DMS79 (cell line): ENCODE data around the gene LSM6.

Experiments
- DNase-seq: peaks from one replicate; lab custom pipeline; 2025; lab: John Stamatoyannopoulos, UW

LSM6 gene

DNA sequence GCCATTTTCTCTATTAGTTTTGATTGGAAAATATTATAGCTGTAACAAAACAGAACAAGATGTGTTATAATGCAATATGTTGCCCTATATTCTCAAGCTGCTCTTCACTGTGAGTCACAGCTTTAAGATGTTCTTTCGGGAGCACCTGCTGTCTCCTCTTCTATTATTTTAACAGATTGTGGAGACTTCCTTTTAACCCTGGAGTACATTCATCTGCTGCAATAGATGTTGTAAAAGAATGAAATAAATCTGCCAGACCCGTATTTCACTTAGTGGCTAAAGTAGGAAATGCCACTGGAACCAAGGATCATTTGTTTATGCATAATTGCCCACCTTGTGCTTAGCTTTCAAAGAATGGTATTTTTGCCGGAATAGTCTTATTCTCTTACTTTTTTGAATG lies 11.1 kb downstream of the LSM6 start:
- no peak for DNase-seq

DNA sequence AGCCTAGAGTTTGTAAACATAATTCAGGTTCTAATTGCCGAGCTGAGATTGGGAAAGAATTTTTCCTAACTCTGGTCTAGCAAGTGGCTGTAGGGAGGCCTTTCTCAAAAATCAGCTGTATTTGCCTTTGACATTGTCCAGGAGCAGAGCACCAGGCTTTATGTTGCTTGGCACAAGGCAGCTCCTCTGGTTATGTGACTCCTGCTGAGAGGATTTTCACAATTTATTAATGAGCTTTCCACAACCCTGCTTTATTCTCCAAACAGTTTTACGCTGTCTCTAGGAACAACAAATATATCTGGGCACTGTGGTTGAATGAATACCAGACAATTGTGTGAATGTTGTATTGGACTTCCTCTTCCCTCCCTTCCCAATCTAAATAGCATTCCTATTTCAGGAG lies 14.9 kb downstream of the LSM6 start:
- DNase-seq, result no peak

DNA sequence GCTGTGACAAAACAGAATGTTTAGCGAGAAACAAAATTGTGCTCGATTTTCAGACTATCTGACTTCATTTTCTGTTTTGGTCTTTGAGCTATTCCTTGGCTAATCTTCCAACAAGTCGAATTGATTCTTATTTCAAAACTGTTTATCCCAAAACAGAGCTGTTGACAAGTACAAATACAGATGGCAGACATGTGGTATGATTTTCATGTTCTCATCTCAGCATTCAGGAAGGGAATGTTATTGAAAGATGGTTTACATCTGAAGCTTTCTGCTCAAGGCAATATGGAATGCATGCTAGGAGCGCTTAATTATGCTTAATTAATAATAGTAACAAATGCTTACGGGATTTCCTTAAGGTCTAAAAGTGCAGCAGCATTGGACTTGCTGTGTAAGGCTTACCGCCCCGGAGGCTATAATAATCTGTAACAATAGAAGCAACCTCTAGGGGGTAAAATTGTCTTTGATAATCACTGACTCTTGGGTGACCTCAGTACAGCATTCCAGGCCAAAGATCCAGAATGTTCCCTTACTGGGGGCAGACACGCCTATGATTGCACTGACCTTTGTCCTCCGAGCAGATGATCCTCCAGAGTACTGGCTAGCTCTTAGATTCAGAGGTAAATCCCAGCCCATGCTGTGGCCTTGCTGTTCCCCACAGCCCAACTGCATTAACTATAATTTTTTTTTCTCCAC lies 16.4 kb downstream of the LSM6 start:
- no peak for DNase-seq

DNA sequence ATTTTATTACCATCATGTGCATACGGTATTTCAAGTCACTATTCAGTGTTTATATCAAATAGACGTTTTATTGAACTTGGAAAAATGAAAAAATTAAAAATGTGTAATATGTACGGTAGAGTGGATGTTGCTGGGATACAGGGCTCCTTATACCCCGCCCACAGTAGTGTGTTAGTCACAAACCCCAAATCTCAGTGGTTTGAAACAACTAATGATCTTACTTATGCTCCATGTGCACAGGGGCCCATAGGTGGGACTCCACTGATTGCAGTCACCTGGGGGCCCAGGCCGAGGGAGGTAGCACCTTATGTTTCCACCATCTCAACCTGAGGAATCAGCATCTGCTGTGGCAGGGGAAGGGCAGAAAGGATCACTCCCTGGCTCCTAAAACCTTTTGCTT lies 18.1 kb downstream of the LSM6 start:
- no peak for DNase-seq

DNA sequence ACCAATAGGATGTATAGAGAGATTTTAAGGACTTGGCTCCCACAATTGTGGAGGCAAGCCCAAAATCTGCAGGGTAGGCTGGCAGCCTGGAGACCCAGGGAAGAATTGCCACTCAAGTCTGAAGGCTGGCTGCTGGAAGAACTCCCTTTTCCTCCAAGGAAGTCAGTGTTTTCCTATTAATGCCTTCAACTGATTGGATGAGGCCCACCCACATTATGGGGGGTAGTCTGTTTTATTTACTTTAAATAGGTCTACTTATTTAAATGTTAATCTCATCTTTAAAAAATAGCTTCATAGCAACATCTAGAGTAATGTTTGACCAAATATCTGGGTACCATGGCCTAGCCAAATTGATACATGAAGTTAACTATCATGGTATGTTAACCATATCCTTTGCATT lies 18.7 kb downstream of the LSM6 start:
- DNase-seq, result no peak

DNA sequence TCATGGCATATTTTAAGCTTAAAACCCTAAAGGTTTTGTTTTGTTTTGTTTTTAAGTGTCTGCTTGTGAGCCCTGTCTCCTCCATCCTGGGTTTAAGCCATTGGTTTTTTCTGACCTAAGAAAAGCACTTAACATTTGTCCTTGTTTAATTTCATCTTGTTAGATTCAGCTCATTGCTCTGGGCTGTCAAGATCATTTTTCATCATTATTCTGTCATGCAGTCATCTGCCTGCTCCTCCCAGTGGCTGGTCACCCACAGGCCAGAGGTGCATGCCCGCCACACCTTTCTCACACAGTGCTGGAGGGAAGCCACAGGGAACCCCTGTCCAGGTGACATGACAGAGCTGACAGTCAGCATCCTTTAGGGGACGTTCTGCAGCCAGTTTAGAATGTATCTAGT lies 27.1 kb downstream of the LSM6 start:
- DNase-seq, result no peak

DNA sequence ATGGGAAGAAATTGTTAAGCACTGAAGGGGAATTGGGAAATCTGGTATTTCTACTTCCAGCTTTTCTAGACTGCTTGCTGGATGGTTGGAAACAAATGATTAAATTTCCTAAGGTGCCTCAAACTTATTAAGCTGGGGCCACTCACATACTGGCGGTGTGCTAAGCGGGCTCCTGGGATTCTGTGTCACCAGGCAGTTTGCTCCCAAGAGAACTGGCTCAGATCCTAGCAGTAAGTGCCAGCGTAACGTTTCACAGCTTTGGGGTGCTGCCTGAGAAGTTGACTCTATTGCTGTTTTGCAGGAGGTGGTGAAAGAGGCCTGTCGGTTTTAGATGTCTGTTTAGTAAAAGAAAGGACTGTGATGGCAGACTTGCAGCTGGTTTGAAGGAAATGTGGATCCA lies 31.9 kb downstream of the LSM6 start:
- no peak for DNase-seq

DNA sequence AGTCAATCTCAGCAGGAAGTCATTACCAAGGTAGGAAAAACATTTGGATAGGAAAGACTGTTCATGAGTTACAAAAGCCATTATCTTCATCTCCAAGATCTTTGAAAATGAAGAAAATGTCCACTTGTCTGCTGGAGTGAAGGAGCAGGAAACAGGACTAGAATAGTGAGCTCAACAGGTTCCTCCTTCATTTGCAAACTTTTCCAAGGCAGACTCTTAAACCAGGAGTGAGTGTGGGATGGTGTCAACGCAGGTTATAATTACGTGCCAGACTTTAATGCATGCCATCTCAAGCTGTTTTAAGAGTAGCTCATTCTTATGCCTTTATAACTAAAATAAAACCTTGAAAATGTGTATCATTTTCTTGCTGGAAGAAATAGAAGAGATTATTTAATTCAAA lies 35.4 kb downstream of the LSM6 start:
- no peak for DNase-seq

DNA sequence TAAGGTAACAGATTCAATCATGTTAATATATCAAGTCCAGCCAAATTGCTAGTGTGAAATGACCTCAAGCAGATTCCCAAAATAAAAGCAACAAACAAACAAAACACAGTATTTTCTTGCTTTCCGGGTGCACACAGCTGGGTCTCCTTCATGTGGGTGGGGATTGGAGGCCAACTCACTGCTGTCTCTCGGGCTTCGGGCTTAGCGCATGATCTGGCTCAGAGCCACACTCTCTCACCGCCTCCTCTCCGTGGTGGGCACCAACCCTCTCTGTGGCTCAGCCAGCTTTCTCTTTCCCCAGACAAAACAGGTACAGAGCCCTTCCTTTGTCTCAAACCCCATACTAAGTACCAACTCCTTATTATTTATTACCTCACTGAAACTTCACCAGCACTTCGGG lies 35.9 kb downstream of the LSM6 start:
- no peak for DNase-seq

DNA sequence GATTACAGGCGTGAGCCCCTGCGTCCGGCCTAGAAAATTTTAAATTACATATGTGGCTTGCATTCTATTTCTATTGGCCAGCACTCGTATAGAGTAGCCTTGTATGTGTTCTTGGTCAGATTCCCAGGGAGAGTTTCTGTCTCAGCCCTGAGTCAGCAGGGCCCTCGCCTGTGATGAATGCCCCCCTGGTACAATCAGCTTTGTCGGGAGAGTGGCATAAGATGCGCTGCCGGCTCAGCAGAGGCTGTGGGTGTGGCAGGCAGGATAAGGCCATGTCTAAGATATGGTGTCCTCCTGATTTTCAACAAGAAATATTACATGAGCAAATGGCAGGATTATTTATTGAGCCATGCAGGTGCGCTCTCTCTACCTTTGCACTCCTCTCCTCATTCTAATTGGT lies 37.3 kb downstream of the LSM6 start:
- DNase-seq, result no peak

DNA sequence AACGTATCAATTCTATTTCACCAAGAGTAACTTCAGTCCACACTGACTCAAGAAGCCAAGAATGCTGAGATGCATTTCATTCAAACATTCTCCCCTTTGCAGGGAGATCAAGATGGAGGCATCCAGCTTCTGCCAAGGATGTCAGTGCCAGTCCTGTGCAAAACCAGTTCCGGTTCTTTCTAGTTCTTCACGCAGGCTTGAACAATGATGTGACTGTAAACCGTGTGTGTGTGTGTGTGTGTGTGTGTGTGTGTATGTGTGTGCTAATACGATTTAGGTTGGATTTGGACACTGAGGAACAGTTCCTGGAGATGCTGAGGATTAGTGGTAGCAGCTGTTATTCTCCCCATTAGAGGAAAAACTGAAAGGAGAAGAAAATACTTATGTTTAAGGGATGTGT lies 38.7 kb downstream of the LSM6 start, which contains the start of gene REELD1:
Gene REELD1, plus strand, starts transcription at position 301 of the 400 bp plus-strand sequence. CDS start 2,415 bp downstream, outside the sequence.
- no peak for DNase-seq

DNA sequence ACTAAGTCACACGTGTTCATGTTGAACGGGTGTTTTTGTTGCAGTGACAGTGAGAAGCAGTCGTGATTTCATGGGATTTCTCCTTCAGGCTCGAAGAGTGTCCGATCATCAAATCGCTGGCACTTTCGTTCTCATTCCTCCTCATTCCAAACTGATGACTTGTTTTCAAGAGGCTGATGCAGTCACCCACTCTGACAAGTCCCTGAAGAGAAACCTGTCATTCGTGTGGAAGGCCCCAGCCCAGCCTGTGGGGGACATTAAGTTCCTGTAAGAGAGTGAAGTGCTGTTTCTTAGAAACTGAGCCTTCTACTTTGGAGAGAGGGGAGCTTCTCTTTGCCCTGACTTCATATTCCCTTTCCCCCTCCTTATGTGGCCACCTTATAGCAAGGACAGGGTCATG lies 46.8 kb downstream of the LSM6 start:
- DNase-seq, result no peak

DNA sequence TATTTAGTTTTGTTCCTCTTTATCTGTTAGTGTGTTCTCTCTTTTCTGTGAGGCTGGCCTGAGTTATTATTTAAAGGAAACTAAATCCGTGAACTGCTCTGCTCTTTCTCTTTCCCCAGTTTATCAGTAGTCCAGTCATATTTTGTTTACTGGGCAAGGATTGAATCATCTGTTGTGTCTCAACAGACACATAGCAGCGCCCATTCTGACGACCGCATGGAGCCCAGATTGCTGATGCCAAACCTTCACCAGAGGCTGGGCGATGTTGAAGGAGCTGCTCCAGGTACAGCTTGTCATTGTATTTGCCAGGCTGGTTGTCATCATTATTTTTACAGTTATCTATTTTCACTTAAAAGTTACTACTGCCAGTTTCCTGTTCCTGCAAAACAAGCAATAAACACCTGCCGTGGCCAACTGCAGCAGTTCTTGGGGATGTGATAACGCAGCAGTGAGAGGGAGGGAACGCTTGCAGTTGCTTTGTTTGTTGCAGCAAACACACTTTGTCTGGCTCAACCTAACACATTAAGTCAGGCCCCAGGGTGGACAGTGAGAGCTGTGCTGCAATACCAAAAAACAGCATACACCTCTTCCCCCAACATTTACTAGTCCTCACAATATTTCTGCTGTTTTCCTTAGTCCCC lies 48.9 kb downstream of the LSM6 start:
- no peak for DNase-seq

DNA sequence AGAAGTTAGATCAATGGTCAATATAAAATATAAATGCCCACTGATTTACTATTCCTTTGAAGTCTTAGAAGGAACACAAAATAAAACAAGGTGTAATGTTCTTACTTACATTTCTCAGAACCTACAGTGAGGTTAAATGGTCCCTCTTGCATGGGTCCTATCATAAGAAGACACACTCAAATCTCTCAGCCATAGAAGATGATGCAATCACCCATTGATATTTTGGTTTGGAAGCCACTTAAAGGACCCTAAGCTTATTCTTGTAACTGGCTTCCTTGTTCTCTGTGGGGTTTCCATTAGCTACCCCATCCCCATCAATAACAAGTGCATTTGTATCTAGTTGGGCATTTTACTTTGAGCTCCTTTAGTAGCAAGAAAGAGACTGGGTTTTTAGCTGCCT lies 53.9 kb downstream of the LSM6 start:
- DNase-seq, result no peak

DNA sequence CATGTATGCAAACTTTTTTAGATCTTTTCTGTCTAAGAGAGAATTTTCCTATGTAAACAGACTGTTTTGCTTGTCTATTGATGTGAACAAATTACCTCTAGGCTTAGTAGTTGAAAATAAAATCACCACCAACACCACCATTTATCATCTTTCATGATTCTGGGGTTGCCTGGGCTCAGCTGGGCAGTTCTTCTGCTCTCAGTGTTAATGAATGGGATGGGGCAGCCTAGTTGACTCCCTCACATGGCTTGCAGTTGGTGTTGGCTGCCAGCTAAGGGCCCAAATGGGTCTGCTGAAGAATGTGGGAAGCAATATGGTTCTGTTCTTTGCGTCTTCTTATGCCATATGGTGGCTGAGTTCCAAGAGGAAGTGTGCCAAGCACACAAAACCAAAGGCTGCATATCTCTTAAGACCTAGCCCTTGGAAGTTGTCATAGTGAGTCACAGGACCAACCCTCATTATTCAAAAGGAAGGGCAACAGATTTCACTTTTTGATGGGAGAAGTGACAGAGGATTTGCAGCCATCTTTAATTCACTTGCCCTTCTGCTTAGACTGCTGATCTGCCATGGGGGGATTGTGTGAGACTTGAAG lies 56.7 kb downstream of the LSM6 start:
- DNase-seq, result no peak

DNA sequence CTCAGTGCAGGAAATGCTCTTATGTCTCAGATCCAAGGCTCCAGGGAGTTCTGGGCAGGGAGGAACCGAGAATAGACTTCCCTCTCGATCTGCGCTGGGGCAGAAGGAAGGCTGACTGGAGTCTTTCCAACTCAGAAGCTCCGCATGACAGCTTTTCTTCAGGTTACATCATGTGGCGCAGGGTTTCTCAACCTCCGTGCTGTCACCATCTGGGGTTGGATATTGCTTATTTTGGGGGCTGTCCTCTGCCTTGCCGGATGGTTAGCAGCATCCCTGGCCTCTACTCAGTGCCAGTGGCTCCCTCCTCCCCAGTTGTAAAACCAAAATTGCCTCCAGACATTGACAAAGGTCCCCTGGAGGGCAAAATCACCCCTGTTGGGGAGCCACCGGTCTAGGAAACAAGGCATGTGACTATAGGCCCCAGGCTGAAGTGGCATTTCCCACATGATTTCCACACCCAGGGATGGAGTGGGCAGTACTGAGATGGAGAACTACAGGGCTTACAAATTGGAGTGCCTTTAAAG lies 60.2 kb downstream of the LSM6 start:
- DNase-seq, result peak; percentile 3

DNA sequence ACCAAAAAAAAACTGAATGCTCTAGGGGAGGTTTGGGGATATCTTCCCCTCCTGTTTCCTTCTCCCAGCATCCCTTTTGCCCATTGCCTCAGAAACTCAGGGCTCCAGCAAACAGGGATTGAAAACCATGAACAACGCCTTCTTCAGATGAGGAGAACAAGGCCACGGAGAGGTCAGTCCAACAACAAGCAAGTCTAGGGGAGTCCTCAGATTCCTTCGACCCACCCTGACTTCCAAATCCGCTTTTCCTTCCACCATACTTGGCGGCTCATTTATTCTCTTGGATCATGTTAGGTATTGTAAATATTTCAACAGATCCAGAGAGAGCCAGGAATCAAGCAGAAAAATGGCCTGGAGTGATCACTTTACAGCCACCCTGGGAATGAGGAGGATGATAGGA lies 60.7 kb downstream of the LSM6 start:
- no peak for DNase-seq

DNA sequence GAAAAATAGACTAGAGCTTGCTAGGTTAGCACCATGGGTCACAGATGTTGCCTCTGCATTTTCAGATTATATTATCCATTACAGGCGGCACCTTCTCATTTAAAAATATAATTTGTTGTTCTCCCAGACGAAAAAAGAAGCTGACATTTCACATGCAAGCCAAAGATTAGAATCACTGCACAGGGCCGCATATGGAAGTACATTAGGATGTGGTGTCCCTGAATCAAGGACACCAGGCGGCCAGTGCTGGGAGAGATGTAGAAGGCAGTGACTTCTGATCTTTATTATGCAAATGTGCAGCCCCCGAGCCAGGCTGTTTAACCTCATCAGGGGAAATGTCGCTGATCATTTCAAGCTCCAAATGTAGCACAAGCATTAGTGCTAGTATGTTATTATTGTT lies 61.6 kb downstream of the LSM6 start:
- no peak for DNase-seq

DNA sequence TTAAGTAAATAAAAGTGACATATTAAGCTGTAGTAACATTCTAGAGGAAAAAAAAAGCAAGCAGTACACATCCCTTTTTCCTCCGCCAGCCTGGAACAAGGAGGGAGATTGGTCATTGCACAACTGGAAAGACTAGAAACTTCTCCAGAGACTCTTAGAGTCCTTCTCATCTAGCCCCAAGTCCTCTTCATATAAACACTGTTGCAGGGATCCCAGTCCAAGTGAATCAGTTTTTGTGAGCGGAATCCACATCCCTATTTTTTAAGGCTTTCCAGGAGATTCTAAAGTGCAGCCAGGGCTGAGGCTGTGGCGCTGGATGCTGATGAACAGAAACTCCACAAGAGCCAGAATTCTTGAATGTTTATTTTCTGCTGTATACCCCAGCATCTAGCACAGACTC lies 62.6 kb downstream of the LSM6 start:
- no peak for DNase-seq
